IMR-90 (cell line): ENCODE results near the gene PTGS2.
A peak's percentile ranks its signal among the peaks of the same experiment; 100 is the strongest.

Experiments used
- FOS ChIP-seq: fragments of 150-350 bp; IDR thresholded peaks from 2 replicates; pipeline ENCODE4 v1.6.1; 2016; ENCODE audit warnings: low read depth, low read length
- POLR2A ChIP-seq: IDR thresholded peaks from 2 replicates; pipeline ENCODE4 v1.6.1; 2012; ENCODE audit warnings: mild to moderate bottlenecking, low read depth, low read length
- RAD21 ChIP-seq: IDR thresholded peaks from 2 replicates; pipeline ENCODE4 v1.6.1; 2012; ENCODE audit warnings: low read length, improper control_type of control experiment
- RFX5 ChIP-seq: IDR thresholded peaks from 2 replicates; pipeline ENCODE4 v1.8.0; 2012; ENCODE audit warnings: low read depth, mild to moderate bottlenecking, low read length, moderate library complexity
- TF ChIP-seq, protein P1 (sequence below): conservative IDR thresholded peaks from 2 replicates; pipeline ENCODE4 v1.5.1; 2012; ENCODE audit warnings: mild to moderate bottlenecking, low read depth, low read length, improper control_type of control experiment

DNA sequence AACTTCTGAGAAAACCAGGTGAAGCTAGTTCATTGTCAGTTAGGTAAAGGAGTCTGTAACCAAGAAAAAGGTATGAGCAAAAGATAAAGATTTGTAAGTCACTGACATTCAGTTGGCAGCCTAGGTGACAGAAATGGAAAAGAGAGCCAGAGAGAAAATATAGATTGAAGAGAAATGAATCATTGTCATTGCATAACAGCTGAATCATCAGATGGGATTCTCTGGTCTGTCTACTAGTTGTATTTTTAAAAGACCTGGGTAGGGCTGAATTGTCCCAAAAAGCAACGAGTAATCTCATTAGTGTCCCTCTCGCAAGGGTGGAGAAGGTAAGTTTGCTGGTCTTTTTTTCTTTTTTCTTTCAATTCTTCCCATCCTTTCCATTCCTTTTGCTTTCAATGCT, 36.6 kb downstream of the PTGS2 start:
- TF ChIP-seq POLR2A (no peak), FOS (peak; percentile 6; the same call in 1 of the 2 replicates), RAD21 (no peak), RFX5 (no peak)
- TF ChIP-seq, protein P1, sequence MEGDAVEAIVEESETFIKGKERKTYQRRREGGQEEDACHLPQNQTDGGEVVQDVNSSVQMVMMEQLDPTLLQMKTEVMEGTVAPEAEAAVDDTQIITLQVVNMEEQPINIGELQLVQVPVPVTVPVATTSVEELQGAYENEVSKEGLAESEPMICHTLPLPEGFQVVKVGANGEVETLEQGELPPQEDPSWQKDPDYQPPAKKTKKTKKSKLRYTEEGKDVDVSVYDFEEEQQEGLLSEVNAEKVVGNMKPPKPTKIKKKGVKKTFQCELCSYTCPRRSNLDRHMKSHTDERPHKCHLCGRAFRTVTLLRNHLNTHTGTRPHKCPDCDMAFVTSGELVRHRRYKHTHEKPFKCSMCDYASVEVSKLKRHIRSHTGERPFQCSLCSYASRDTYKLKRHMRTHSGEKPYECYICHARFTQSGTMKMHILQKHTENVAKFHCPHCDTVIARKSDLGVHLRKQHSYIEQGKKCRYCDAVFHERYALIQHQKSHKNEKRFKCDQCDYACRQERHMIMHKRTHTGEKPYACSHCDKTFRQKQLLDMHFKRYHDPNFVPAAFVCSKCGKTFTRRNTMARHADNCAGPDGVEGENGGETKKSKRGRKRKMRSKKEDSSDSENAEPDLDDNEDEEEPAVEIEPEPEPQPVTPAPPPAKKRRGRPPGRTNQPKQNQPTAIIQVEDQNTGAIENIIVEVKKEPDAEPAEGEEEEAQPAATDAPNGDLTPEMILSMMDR, result no peak
